K562 (cell line): ENCODE measurements around the gene PAK1IP1. TPM values are rescaled to one million over a fixed set of nuclear protein-coding genes. Genes with fewer than 3 reads are reported as not detected.

Experiments used
- ATF6 ChIP-seq: sonication (generic); formaldehyde crosslinking; IDR thresholded peaks from 2 replicates; pipeline ENCODE4 v1.4.0; 2020; ENCODE audit warnings: mild to moderate bottlenecking, missing genetic modification reagents
- CBFA2T3 ChIP-seq: fragments of 450-650 bp; IDR thresholded peaks from 2 replicates; pipeline ENCODE4 v1.6.1; 2017
- CBX2 ChIP-seq: fragments of 200-600 bp; sonication (generic); IDR thresholded peaks from one replicate; pipeline ENCODE4 v1.6.1; 2012; ENCODE audit warnings: mild to moderate bottlenecking, low read length, inconsistent platforms; ENCODE audit not compliant: insufficient read depth, poor library complexity, severe bottlenecking
- CGGBP1 ChIP-seq: fragments of 250-450 bp; sonication (Bioruptor Pico); IDR thresholded peaks from 2 replicates; pipeline ENCODE4 v1.9.0; 2021; ENCODE audit warnings: mild to moderate bottlenecking
- CHAMP1 ChIP-seq: fragments of 450-650 bp; IDR thresholded peaks from 2 replicates; pipeline ENCODE4 v1.6.1; 2016; ENCODE audit warnings: mild to moderate bottlenecking
- DMBX1 ChIP-seq: fragments of 250-450 bp; sonication (Bioruptor Pico); IDR thresholded peaks from 2 replicates; pipeline ENCODE4 v1.8.0; 2022; ENCODE audit warnings: inconsistent platforms, mild to moderate bottlenecking, moderate library complexity, borderline replicate concordance
- E2F3 ChIP-seq: fragments of 250-450 bp; sonication (Bioruptor Pico); IDR thresholded peaks from 2 replicates; pipeline ENCODE4 v1.4.0; 2020; ENCODE audit warnings: mild to moderate bottlenecking
- E2F4 ChIP-seq: sonication (generic); formaldehyde crosslinking; IDR thresholded peaks from 2 replicates; pipeline ENCODE4 v1.8.0; 2022; ENCODE audit warnings: mild to moderate bottlenecking, low read depth, missing genetic modification reagents
- FOXA3 ChIP-seq, 2 experiments: fragments of 450-650 bp in 1 of 2; sonication (generic) in 1 of 2; formaldehyde crosslinking; IDR thresholded peaks in 1 of 2; conservative IDR thresholded peaks in 1 of 2; 2 replicates each; pipeline versions ENCODE4 v1.4.0 to v1.8.0; 2020 to 2022; ENCODE audit warnings: mild to moderate bottlenecking in 2 of 2, missing genetic modification reagents in 1 of 2
- GATA2 ChIP-seq: sonication (generic); formaldehyde crosslinking; IDR thresholded peaks from 2 replicates; pipeline ENCODE4 v1.4.0; 2020; ENCODE audit warnings: mild to moderate bottlenecking, missing genetic modification reagents
- GATAD2A ChIP-seq: fragments of 450-650 bp; IDR thresholded peaks from 2 replicates; pipeline ENCODE4 v1.6.1; 2017
- GTF2A2 ChIP-seq: IDR thresholded peaks from 2 replicates; pipeline ENCODE4 v1.6.1; 2016; ENCODE audit warnings: mild to moderate bottlenecking, missing genetic modification characterization, missing compliant biosample characterization
- HDAC2 ChIP-seq: fragments of 450-650 bp; IDR thresholded peaks from 2 replicates; pipeline ENCODE4 v1.6.1; 2016; ENCODE audit warnings: mild to moderate bottlenecking
- HES1 ChIP-seq: fragments of 450-650 bp; IDR thresholded peaks from 2 replicates; pipeline ENCODE4 v1.6.1; 2016; ENCODE audit warnings: low read depth, mild to moderate bottlenecking, moderate library complexity
- HEY1 ChIP-seq: fragments of 250-450 bp; sonication (Bioruptor Pico); IDR thresholded peaks from 2 replicates; pipeline ENCODE4 v1.5.0; 2020; ENCODE audit warnings: mild to moderate bottlenecking, moderate library complexity, borderline replicate concordance
- MEIS2 ChIP-seq: fragments of 450-650 bp; IDR thresholded peaks from 2 replicates; pipeline ENCODE4 v1.6.1; 2014; ENCODE audit warnings: mild to moderate bottlenecking; ENCODE audit not compliant: partially characterized antibody
- TAF1 ChIP-seq: IDR thresholded peaks from 2 replicates; pipeline ENCODE4 v1.6.1; 2011; ENCODE audit warnings: mild to moderate bottlenecking, low read length, moderate library complexity; ENCODE audit not compliant: insufficient read depth, control insufficient read depth, severe bottlenecking; ENCODE audit errors: extremely low read depth
- TAF15 ChIP-seq: fragments of 200-400 bp; formaldehyde crosslinking; IDR thresholded peaks from 2 replicates; pipeline ENCODE4 v1.6.1; 2017; ENCODE audit warnings: mild to moderate bottlenecking, low read depth, low read length, moderate library complexity
- ZBTB2 ChIP-seq: fragments of 450-650 bp; IDR thresholded peaks from 2 replicates; pipeline ENCODE4 v1.6.1; 2016; ENCODE audit warnings: antibody characterized with exemption
- polyA plus RNA-seq, 8 experiments: library from polyadenylated mRNA; depleted of rRNA in 4 of 8; stranded (reverse) in 5 of 8; unstranded in 3 of 8; fragments of >200 nt; fragmentation: Nextera tagmentation in 2 of 8; fragmentation: Illumina TruSeq in 1 of 8; extraction: Ambion mirVana in 2 of 8; extraction: Trizol in 1 of 8; gene quantifications; 2 replicates each; pipeline versions ENCODE4 v1.2.1 to v1.2.3, GENCODE V29; 2011 to 2014; ENCODE audit warnings: inconsistent platforms in 1 of 8, missing spikeins in 1 of 8
- total RNA-seq, 7 experiments: library from RNA; depleted of rRNA in 6 of 7; stranded (reverse); fragments of >200 nt in 6 of 7; fragmentation: Illumina TruSeq in 2 of 7; extraction: Trizol in 2 of 7; gene quantifications; 2 replicates each; pipeline versions ENCODE4 v1.2.1 to v1.2.3, GENCODE V29; 2011 to 2021; ENCODE audit warnings: low replicate concordance in 1 of 7

The PAK1IP1 gene
- total and polyA plus RNA-seq, 9 of the 15 experiments (the other 6 are each of a cell fraction or from before 2014, with no cell fraction given): 50.0 to 200 (median 87.0) TPM

GRCh38 chr6:10747251-10747972 lies 52.6 kb downstream of the PAK1IP1 start, which contains the start of gene TMEM14B (continued):
- TF ChIP-seq HES1 (peak; percentile 80), HEY1 (CRISPR knock-in tag) (0 out of 2 replicates have a peak, but pooled peaks have one; percentile 64), E2F3 (CRISPR knock-in tag) (peak; percentile 64; the same call in 1 of the 2 replicates), CGGBP1 (CRISPR knock-in tag) (no peak), DMBX1 (CRISPR knock-in tag) (peak; percentile 33; the same call in 1 of the 2 replicates), CBFA2T3 (peak; percentile 31; the same call in 1 of the 2 replicates), GATAD2A (0 out of 2 replicates have a peak, but pooled peaks have one; percentile 21), CBX2 (no peak), MEIS2 (peak; percentile 87), HDAC2 (no peak), TAF15 (no peak), ATF6 (CRISPR knock-in tag) (0 out of 2 replicates have a peak, but pooled peaks have one; percentile 58), GTF2A2 (tag) (no peak), TAF1 (peak; percentile 83), ZBTB2 (peak; percentile 95), GATA2 (CRISPR knock-in tag) (no peak), FOXA3 (CRISPR knock-in tag; conservative IDR thresholded peaks at IDR 0.05 in 1 of 2, IDR thresholded peaks at IDR 0.05 in 1 of 2) (peak in 1 of 2 experiments; percentile 57; a peak in 1 of 4 replicates), CHAMP1 (peak; percentile 33; the same call in 1 of the 2 replicates), E2F4 (CRISPR knock-in tag) (peak; percentile 76; the same call in 1 of the 2 replicates)
